ENCODE measurements around the gene CMTM1. TPM values are rescaled to one million over a fixed set of nuclear protein-coding genes. Genes with fewer than 3 reads are reported as not detected.

The CMTM1 gene
- total RNA-seq, 1 donor from 2014 or later = 6.3 TPM

DNA sequence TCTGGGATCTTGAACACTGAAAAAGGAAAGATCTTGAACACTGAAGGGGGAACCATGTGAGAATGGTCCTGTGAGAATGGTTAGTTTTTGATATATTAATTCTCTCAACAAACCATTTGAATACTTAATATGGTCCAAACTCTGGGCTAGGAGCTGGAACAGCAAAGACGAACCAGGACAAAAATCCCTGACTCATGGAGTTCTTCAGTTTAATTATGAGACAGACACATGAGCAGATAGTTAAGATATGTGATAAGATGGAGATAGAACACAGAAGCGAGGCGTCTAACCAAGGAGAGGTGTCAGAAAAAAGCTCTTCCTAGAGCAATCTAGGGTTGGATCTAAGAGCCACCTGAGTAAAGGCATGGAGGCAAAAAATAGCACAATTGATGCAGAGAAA lies 12.2 kb upstream of the CMTM1 start:
- Mint-ChIP-seq H3K36me3 (ENCODE audit: low read depth) (peaks cover 5% of the 10 kb centered on the region), H3K4me3 (ENCODE audit: unreplicated experiment) (peak overlapping the region; percentile 92), H3K27me3 (ENCODE audit: low read depth) (no peaks in the 10 kb centered on the region), H3K9me3 (ENCODE audit: low read depth) (no peaks in the 10 kb centered on the region), H3K4me1 (ENCODE audit: low read depth) (peaks cover 57% of the 10 kb centered on the region), H3K27ac (ENCODE audit: unreplicated experiment) (no peak overlapping the region)
- TF ChIP-seq, protein P1, sequence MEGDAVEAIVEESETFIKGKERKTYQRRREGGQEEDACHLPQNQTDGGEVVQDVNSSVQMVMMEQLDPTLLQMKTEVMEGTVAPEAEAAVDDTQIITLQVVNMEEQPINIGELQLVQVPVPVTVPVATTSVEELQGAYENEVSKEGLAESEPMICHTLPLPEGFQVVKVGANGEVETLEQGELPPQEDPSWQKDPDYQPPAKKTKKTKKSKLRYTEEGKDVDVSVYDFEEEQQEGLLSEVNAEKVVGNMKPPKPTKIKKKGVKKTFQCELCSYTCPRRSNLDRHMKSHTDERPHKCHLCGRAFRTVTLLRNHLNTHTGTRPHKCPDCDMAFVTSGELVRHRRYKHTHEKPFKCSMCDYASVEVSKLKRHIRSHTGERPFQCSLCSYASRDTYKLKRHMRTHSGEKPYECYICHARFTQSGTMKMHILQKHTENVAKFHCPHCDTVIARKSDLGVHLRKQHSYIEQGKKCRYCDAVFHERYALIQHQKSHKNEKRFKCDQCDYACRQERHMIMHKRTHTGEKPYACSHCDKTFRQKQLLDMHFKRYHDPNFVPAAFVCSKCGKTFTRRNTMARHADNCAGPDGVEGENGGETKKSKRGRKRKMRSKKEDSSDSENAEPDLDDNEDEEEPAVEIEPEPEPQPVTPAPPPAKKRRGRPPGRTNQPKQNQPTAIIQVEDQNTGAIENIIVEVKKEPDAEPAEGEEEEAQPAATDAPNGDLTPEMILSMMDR (IDR thresholded peaks at IDR 0.05) = no peak
- DNase-seq (ENCODE audit: low spot score) = no peak

DNA sequence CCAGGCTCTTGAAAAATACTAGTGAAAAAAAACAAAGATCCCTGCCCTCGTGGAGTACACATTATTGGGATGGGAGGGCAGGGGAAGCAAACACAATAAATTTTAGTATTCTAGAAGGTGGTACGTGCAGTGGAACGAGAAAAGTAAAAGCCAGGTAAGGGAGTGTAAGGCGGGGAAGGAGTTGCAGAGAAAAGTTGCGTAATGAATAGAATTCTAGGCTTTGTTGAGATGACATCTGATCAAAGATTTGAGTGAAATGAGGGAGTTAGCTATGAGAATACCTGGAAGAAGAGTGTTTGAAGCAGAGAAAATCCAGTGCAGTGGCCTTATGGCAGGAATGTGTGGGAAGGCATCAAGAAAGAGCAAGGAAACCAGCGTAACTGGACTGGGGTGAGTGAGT lies 11.7 kb upstream of the CMTM1 start:
- H3K4me3 Mint-ChIP-seq (ENCODE audit: unreplicated experiment) = no peak overlapping the region
- no peaks in the 10 kb centered on the region for H3K27me3 Mint-ChIP-seq (ENCODE audit: low read depth)
- TF ChIP-seq, protein P1 (IDR thresholded peaks at IDR 0.05) = no peak
- no peaks in the 10 kb centered on the region for H3K9me3 Mint-ChIP-seq (ENCODE audit: low read depth)
- H3K27ac Mint-ChIP-seq (ENCODE audit: unreplicated experiment) = no peak overlapping the region
- H3K36me3 Mint-ChIP-seq (ENCODE audit: low read depth) = peaks cover 5% of the 10 kb centered on the region
- H3K4me1 Mint-ChIP-seq (ENCODE audit: low read depth) = peaks cover 53% of the 10 kb centered on the region
- no peak for DNase-seq (ENCODE audit: low spot score)

DNA sequence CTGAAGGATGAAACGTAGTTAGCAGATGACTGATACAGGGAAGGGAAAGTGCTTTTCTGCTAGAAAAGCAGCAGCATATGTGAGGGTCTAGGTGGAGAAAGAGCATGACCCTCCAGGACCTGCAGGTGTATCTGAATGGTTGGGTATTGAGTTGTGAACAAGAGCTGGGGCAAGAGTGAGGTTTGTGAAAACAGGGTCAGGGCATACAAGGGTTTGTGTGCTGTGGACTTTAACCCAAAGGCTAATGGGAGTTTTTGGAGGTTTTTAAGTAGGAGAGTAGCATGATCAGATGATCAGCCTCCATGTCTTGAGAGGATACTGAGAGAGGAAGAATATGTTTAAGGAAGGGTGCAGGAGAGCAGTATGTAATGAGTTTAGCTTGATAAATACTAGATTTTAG lies 6.1 kb upstream of the CMTM1 start:
- H3K4me3 Mint-ChIP-seq (ENCODE audit: unreplicated experiment) = no peak overlapping the region
- peaks cover 7% of the 10 kb centered on the region for H3K36me3 Mint-ChIP-seq (ENCODE audit: low read depth)
- TF ChIP-seq, protein P1 (IDR thresholded peaks at IDR 0.05) = no peak
- DNase-seq (ENCODE audit: low spot score) = no peak
- H3K4me1 Mint-ChIP-seq (ENCODE audit: low read depth) = peaks cover 13% of the 10 kb centered on the region
- no peaks in the 10 kb centered on the region for H3K9me3 Mint-ChIP-seq (ENCODE audit: low read depth)
- no peak overlapping the region for H3K27ac Mint-ChIP-seq (ENCODE audit: unreplicated experiment)
- no peaks in the 10 kb centered on the region for H3K27me3 Mint-ChIP-seq (ENCODE audit: low read depth)

DNA sequence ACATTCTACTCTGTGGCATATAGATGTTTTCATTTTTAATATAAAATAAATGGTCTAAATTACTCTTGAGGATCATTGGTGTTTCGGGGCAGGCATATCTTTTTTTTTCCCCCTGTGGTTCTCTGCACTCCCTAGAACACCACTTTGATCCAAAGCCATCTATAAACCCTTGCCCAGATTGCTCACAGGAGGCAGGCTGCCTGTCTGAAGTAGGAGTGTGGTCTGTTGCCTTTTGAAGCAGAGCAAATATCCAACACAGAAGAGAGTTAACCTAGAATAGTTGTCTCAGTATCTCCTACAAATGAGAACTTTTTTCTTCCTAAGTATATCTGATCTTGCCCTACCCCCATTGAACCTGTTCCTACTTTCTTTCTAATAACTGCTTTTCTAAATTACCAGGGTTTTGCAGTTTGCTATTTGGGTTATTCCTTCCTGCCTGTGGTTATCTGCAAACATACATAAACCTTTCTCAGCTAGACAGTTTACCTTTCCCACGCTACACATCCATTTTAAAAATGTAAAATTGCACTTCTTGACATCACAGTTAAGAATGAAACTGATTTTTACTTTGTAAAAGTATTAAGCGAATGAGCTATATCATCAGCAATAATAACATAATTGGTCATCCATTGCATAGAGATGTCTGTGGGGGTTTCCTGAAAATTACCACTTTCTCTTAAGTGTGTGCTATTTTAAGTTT lies 4.7 kb upstream of the CMTM1 start:
- Mint-ChIP-seq H3K36me3 (ENCODE audit: low read depth) (peaks cover 8% of the 10 kb centered on the region), H3K27ac (ENCODE audit: unreplicated experiment) (peak overlapping the region; percentile 2), H3K9me3 (ENCODE audit: low read depth) (no peaks in the 10 kb centered on the region)

DNA sequence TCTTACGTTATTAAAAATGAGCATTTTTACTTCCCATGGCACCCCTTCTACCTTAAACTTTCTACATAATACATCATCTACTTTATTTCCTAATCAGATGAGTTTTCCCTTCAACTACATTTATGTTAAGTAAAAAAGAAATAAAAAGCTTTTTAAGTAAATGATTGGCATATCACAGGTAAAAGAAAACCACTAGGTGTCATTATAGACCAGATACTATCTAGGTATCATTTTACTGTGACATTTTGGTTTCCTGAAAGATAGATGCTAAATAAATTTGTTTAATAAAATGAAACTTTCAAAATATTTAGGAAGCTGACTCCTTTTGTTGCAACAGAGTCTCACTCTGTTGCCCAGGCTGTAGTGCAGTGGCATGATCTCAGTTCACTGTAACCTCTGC lies 3.8 kb upstream of the CMTM1 start:
- TF ChIP-seq, protein P1 (IDR thresholded peaks at IDR 0.05) = peak; percentile 59
- Mint-ChIP-seq H3K27me3 (ENCODE audit: low read depth) (no peaks in the 10 kb centered on the region), H3K36me3 (ENCODE audit: low read depth) (peaks cover 11% of the 10 kb centered on the region), H3K4me3 (ENCODE audit: unreplicated experiment) (no peak overlapping the region), H3K4me1 (ENCODE audit: low read depth) (peaks cover 4% of the 10 kb centered on the region), H3K9me3 (ENCODE audit: low read depth) (no peaks in the 10 kb centered on the region), H3K27ac (ENCODE audit: unreplicated experiment) (no peak overlapping the region)
- no peak for DNase-seq (ENCODE audit: low spot score)

More for the DNA sequence above, 4.7 kb upstream of the CMTM1 start:
- H3K4me3 Mint-ChIP-seq (ENCODE audit: unreplicated experiment) = no peak overlapping the region
- no peak for DNase-seq (ENCODE audit: low spot score)
- no peaks in the 10 kb centered on the region for H3K27me3 Mint-ChIP-seq (ENCODE audit: low read depth)
- peaks cover 4% of the 10 kb centered on the region for H3K4me1 Mint-ChIP-seq (ENCODE audit: low read depth)
- TF ChIP-seq, protein P1 (IDR thresholded peaks at IDR 0.05) = no peak
